Panc1 (cell line): ENCODE results near the gene NLN.

Experiments
- CTCF ChIP-seq: fragments of 450-650 bp; IDR thresholded peaks from 2 replicates; pipeline ENCODE4 v1.5.1; 2017; ENCODE audit warnings: mild to moderate bottlenecking
- POLR2AphosphoS5 ChIP-seq: IDR thresholded peaks from 2 replicates; pipeline ENCODE4 v1.6.1; 2012; ENCODE audit warnings: mild to moderate bottlenecking, low read depth, low read length, moderate library complexity
- REST ChIP-seq, 2 experiments: IDR thresholded peaks; 2 replicates each; pipeline ENCODE4 v1.6.1; 2011 to 2012; ENCODE audit warnings: low read depth in 2 of 2, control low read depth in 1 of 2, low read length in 1 of 2, mild to moderate bottlenecking in 1 of 2, moderate library complexity in 1 of 2; ENCODE audit not compliant: insufficient read depth in 1 of 2

GRCh38 chr5:65862384-65862783 is 140.4 kb downstream of the NLN start:
- TF ChIP-seq CTCF (no peak), POLR2AphosphoS5 (no peak), REST (IDR thresholded peaks at IDR 0.05; ENCODE audit: insufficient read depth in 1 of 2, low read depth in 2 of 2, low read length in 1 of 2) (no peak)
